Choroid plexus epithelial cell (primary cell): ENCODE results near the gene DPEP2.

Source experiments
- DNase-seq: peaks from one replicate; pipeline ENCODE4 v3.0.0-alpha.2; 2010; ENCODE audit warnings: low read depth
- H3K4me3 ChIP-seq: 2 replicates; pipeline ENCODE4 v1.5.1; 2011; ENCODE audit warnings: low read depth, mild to moderate bottlenecking, control low read depth, low read length, moderate library complexity
- CTCF ChIP-seq: conservative IDR thresholded peaks from 2 replicates; pipeline ENCODE4 v1.5.1; 2011; ENCODE audit warnings: low read depth, mild to moderate bottlenecking, control low read depth, inconsistent platforms, low read length, moderate library complexity

DPEP2 gene

DNA sequence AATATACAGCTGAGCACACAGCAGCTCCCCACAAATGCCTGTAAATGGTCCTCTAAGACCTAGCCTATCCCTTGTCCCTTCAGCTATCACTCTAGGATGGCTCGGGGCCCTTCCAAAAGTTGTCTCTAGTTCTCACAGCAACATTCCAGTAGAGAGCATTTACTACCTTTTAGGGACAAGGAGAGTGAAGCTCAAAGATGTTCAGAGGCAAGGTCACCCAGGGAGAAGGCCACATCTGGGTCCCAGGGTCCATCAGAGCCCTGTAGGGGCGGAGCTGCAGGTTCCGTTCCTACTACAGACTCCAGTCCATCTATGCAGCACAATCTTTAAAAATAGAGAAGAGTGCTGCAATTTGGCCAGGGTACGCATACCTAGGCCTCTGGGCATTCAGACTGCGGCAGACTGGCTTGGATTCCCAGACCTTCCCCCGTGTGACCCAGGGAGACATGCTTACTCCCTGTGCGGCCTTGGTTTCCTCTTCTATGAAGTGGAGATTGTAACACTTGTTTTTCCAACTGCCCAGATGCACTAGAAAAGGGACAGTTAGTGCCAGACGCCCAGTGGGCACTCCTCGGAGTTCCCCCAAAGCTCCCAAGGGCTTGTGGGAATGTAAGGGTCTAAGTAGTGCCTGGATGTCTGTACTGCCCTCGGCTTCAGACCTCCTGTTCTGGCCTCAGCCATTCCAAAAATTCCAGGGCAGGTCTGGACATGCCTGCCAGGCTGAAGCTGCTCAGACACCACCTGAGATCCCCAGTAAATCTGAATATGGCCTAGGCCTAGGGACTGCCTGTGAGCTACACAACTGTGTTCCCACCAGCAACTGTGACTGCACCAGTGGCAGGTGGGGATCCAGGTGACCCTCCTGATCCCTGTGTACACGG, 33.4 kb downstream of the DPEP2 start:
- TF ChIP-seq CTCF: no peak
- H3K4me3 ChIP-seq: peak overlapping the region; percentile 84
- peak; percentile 48 for DNase-seq

DNA sequence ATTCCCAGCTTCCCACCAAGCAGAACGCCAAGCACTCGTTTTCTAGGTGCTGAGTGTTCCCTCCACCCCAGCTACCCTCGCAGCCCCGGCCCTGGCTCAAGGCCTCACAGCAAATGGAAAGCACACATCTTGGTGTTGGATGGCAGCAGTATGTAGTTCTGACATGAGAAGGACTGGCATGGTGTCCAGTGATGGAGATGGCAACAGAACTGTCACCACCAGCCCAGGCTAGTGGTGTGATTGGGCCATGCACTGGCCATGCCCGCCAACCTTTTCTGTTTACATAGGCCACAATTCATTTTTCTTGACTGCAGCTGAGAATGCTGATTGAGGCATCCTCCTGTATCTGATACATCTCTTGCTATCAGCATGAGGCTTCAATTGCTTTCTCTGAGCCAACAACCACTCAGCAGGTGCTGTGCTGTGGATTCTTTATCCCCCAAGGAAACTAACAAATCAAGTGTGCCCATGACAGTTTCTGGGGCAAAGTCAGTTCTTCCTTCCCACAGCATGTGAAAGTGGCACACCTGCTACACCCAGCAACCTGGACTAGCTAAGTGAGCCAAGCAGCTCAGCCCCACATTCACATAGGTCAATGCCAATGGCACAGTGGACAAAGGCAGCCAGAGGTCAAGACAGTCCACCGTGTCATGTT, 34.7 kb downstream of the DPEP2 start:
- no peak for TF ChIP-seq CTCF
- no peak overlapping the region for H3K4me3 ChIP-seq
- no peak for DNase-seq

DNA sequence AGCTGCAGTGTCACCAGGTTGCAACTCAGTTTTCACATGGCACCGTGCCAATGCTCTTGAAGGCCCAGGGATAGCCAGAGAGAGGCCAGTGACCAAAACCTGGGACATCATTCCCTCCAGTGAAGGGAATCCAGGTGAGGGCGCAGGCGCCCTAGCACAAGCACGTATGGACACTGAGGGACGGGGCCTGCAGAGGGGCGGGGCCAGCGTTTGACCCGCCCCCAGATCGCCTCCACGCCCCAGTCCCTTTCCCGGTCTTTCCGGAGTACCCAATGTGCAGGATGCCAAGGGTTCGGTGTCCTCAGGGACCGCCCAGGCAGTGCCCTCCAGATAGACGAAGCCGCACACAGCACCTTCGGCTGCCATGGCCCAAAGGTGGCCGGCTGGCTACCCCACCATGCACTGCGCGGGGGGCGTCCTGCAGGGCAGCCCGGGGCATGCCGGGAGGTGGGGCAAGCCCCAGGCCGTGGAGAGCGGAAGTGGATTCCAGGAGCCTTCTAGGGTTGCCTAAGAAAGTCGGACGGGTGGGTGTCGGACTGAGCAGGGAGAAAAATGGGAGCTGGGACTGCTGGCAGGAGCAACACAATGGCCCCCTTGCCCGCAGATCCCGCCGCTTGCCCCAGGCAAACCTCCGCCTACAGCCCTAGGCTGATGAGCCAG, 35.5 kb downstream of the DPEP2 start:
- no peak for TF ChIP-seq CTCF
- peak overlapping the region; percentile 34 for H3K4me3 ChIP-seq
- peak; percentile 26 for DNase-seq

DNA sequence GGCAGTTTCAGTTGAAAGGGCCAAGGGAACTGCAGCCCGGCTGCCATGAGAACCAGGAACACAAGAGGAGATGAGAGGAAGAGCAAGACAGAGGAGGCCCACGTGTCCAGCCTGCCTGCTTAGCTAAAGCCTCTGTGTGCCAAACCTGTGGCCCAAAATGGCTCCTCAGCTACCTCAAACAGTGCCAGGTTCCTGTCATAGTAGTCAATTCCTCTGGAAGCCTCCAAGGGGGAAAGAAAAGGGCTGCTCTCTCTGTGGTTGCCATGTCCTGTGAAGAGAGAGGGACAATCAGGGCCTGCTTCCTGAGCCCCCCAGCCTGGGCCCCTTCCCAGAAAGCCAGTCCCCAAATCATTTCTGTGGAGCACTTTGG, 36.0 kb downstream of the DPEP2 start:
- DNase-seq: no peak
- H3K4me3 ChIP-seq: no peak overlapping the region
- no peak for TF ChIP-seq CTCF

DNA sequence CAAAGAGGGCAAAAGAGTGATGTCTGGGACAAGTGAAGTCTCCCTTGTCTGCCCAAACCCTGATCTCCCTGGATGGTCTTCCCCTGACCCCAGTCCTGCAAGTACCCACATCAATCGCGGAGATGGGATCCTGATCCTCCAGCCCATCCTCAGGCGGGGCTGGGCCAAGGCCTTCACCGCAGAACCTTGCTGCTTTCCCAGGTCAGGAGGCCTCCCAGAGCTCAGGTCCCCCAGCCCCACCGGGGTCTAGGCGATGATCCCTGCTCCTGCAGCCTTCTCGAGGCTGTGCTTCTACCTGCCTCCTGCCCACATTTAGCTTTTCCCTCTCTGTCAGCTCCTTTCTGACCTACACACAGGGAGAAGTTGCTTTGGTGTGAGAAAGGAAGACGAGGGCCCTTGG, 37.1 kb downstream of the DPEP2 start:
- no peak overlapping the region for H3K4me3 ChIP-seq
- TF ChIP-seq CTCF: no peak
- no peak for DNase-seq

DNA sequence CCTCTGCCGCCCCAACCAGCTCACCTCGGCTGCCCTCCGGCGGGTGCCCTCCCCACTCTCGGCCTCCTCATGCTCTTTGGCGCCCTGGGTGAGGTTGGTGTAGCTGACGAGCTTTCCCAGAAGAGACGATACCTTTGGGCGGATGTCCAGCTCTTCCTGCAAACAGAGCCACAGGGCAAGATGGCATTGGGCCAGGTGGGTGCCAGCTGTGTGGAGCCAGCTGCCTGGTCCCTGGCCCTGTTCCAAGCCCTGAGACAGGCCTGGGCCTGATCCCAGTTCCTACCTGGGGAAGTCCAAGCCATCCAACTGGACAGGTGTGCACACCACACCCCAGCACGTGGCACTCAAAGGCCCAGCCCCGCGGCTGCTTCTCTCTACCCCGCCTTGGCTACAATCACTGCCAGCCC, 37.7 kb downstream of the DPEP2 start:
- no peak overlapping the region for H3K4me3 ChIP-seq
- no peak for TF ChIP-seq CTCF
- DNase-seq: no peak
